Measurements from ENCODE around the gene WAPL.

DNA sequence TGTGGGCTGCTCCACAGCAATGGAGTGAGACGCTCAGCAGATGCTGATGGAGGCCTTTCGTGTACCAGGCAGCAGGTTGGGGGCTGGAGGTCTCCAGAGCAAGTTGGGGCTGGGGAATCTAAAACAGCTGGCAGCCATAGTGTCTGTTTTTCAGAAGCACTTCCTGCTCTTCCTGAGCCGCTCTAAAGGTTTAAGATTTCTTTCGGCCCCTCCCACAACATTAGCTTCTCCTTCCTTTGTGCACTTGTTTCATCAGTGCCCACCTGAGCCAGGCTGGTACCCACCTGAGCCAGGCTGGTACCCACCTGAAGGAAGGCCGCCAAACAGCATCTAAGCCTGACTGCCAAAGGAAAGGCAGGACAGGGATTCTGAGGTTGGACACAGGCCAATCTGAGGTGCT, 18.4 kb upstream of the WAPL start:
- TF ChIP-seq ETV6 (conservative IDR thresholded peaks at IDR 0.05 in 1 of 2, IDR thresholded peaks at IDR 0.05 in 1 of 2; ENCODE audit: borderline replicate concordance in 1 of 2, low read depth in 1 of 2) (no peak), GABPA (IDR thresholded peaks at IDR 0.05; ENCODE audit: low read depth) (no peak), POLR2A (IDR thresholded peaks at IDR 0.05; ENCODE audit: low read depth, low read length) (no peak), EGR1 (IDR thresholded peaks at IDR 0.05; ENCODE audit: borderline replicate concordance in 1 of 2, low read depth in 2 of 2, low read length in 2 of 2) (no peak), PAX8 (IDR thresholded peaks at IDR 0.05) (no peak), SP1 (IDR thresholded peaks at IDR 0.05; ENCODE audit: low read depth, low read length) (no peak)
- TF ChIP-seq, protein P1, sequence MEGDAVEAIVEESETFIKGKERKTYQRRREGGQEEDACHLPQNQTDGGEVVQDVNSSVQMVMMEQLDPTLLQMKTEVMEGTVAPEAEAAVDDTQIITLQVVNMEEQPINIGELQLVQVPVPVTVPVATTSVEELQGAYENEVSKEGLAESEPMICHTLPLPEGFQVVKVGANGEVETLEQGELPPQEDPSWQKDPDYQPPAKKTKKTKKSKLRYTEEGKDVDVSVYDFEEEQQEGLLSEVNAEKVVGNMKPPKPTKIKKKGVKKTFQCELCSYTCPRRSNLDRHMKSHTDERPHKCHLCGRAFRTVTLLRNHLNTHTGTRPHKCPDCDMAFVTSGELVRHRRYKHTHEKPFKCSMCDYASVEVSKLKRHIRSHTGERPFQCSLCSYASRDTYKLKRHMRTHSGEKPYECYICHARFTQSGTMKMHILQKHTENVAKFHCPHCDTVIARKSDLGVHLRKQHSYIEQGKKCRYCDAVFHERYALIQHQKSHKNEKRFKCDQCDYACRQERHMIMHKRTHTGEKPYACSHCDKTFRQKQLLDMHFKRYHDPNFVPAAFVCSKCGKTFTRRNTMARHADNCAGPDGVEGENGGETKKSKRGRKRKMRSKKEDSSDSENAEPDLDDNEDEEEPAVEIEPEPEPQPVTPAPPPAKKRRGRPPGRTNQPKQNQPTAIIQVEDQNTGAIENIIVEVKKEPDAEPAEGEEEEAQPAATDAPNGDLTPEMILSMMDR (IDR thresholded peaks at IDR 0.05 in 2 of 3, conservative IDR thresholded peaks at IDR 0.05 in 1 of 3; ENCODE audit: control insufficient read depth in 2 of 3, extremely low read depth in 1 of 3, insufficient read depth in 1 of 3, low read depth in 3 of 3, low read length in 3 of 3), result no peak
- TF ChIP-seq, protein P2, sequence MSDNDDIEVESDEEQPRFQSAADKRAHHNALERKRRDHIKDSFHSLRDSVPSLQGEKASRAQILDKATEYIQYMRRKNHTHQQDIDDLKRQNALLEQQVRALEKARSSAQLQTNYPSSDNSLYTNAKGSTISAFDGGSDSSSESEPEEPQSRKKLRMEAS (IDR thresholded peaks at IDR 0.05; ENCODE audit: low read depth, low read length), result no peak
